ENCODE results near the gene CHL1.

GRCh38 chr3:454986-455385 is 258.4 kb downstream of the CHL1 start:
- TF ChIP-seq CTCF (IDR thresholded peaks at IDR 0.05) (no peak), POLR2AphosphoS5 (IDR thresholded peaks at IDR 0.05) (no peak), POLR2A (IDR thresholded peaks at IDR 0.05) (no peak)

Data from stomach (tissue), 4 donors.